Osteoblast (primary cell): ENCODE results near the gene FGFRL1. TPM values are rescaled to one million over a fixed set of nuclear protein-coding genes. Genes with fewer than 3 reads are reported as not detected.

Experiments
- DNase-seq: peaks from one replicate; pipeline ENCODE4 v3.0.0; 2011; ENCODE audit warnings: low spot score, mixed read lengths; ENCODE audit not compliant: insufficient read length; ENCODE audit errors: missing footprints
- H2AFZ ChIP-seq: 2 replicates; pipeline ENCODE4 v1.6.0; 2011; ENCODE audit warnings: mild to moderate bottlenecking, low read length
- H3K27ac ChIP-seq: 2 replicates; pipeline ENCODE4 v1.5.1; 2011; ENCODE audit warnings: mild to moderate bottlenecking, low read depth, low read length, moderate library complexity
- H3K27me3 ChIP-seq: 2 replicates; pipeline ENCODE4 v1.6.0; 2012; ENCODE audit warnings: mild to moderate bottlenecking, control low read depth, inconsistent platforms, low read length, moderate library complexity; ENCODE audit not compliant: insufficient read depth
- H3K36me3 ChIP-seq: 2 replicates; pipeline ENCODE4 v1.5.1; 2011; ENCODE audit warnings: mild to moderate bottlenecking, low read length, control low read depth, moderate library complexity; ENCODE audit not compliant: insufficient read depth
- H3K4me1 ChIP-seq: 2 replicates; pipeline ENCODE4 v1.5.1; 2011; ENCODE audit warnings: mild to moderate bottlenecking, low read length, control low read depth, moderate library complexity; ENCODE audit not compliant: insufficient read depth
- H3K4me2 ChIP-seq: 2 replicates; pipeline ENCODE4 v1.6.0; 2011; ENCODE audit warnings: mild to moderate bottlenecking, low read length; ENCODE audit not compliant: insufficient read depth
- H3K4me3 ChIP-seq: fragments of 200-600 bp; sonication (generic); 3 replicates; pipeline ENCODE4 v1.5.1; 2012; ENCODE audit warnings: mild to moderate bottlenecking, low read length, inconsistent platforms; ENCODE audit not compliant: insufficient read depth
- H3K79me2 ChIP-seq: 2 replicates; pipeline ENCODE4 v1.6.0; 2012; ENCODE audit warnings: mild to moderate bottlenecking, low read length, control low read depth, inconsistent platforms; ENCODE audit not compliant: insufficient read depth
- H3K9me3 ChIP-seq: 2 replicates; pipeline ENCODE4 v1.5.1; 2011; ENCODE audit warnings: low read depth, low read length, control low read depth
- H4K20me1 ChIP-seq: 2 replicates; pipeline ENCODE4 v1.6.0; 2012; ENCODE audit warnings: mild to moderate bottlenecking, low read length, control low read depth; ENCODE audit not compliant: insufficient read depth
- total RNA-seq: library from RNA; depleted of rRNA; stranded (reverse); fragments of >200 nt; gene quantifications from 2 replicates; pipeline ENCODE4 v1.2.3, GENCODE V29; 2012
- TF ChIP-seq, protein P1 (sequence below): IDR thresholded peaks from 2 replicates; pipeline ENCODE4 v1.5.1; 2011; ENCODE audit warnings: mild to moderate bottlenecking, low read depth, low read length, moderate library complexity; ENCODE audit errors: extremely low read depth

Gene FGFRL1
- 29.2 and 30.8 TPM in 2 replicates for total RNA-seq

DNA sequence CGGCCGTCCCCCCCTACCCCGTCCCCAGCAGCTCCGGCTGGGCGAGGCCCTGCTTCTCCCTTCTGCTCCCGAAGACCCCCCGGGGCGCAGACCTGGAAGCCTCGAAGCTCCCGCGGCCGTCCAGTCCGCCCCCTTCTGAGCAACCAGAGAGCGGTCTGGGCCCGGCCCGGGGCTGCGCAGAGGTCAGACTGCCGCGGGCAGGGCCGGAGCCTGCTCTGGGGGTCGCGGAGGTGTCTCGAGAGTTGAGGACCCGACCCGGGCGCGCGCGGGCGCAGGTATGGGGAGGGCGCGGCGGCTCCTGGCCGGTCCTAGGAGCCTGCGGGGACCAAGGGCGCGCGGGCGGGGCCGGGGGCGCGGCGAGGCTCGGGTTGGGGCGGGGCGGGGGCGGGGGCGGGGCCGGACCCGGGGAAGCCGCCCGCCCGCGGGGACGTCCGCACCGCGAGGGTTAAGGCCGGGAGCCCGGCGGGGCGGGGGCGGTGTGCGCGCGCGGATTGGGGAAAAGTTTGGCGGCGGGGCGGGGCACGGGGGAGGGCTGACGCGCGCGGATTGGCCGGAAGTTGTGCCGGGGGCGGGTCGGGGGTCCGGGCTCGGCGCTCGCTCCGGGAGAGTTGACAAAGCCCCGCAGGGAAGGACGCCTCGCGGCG is at the start of gene FGFRL1:
Gene FGFRL1 (plus strand): TSS at position 605 of the 644 bp plus-strand sequence. CDS start 860 bp downstream, outside the sequence.
- H3K27ac ChIP-seq: peak within 1 kb of the TSS; percentile 33

GRCh38 chr4:962231-963208 is 48.9 kb upstream of the FGFRL1 start:
- peak; percentile 78 for DNase-seq
- no peaks in the 10 kb centered on the region for H3K9me3 ChIP-seq
- no peaks in the 10 kb centered on the region for H3K27me3 ChIP-seq
- H3K4me1 ChIP-seq: no peaks in the 10 kb centered on the region
- H4K20me1 ChIP-seq: no peaks in the 10 kb centered on the region
- TF ChIP-seq, protein P1, sequence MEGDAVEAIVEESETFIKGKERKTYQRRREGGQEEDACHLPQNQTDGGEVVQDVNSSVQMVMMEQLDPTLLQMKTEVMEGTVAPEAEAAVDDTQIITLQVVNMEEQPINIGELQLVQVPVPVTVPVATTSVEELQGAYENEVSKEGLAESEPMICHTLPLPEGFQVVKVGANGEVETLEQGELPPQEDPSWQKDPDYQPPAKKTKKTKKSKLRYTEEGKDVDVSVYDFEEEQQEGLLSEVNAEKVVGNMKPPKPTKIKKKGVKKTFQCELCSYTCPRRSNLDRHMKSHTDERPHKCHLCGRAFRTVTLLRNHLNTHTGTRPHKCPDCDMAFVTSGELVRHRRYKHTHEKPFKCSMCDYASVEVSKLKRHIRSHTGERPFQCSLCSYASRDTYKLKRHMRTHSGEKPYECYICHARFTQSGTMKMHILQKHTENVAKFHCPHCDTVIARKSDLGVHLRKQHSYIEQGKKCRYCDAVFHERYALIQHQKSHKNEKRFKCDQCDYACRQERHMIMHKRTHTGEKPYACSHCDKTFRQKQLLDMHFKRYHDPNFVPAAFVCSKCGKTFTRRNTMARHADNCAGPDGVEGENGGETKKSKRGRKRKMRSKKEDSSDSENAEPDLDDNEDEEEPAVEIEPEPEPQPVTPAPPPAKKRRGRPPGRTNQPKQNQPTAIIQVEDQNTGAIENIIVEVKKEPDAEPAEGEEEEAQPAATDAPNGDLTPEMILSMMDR: no peak
- peaks cover 18% of the 10 kb centered on the region for H3K36me3 ChIP-seq
- no peak overlapping the region for H2AFZ ChIP-seq
- H3K79me2 ChIP-seq: no peaks in the 10 kb centered on the region
- no peak overlapping the region for H3K4me2 ChIP-seq
- no peak overlapping the region for H3K4me3 ChIP-seq
- H3K27ac ChIP-seq: no peak overlapping the region

More for the DNA sequence above, at the start of gene FGFRL1:
- Histone ChIP-seq H3K4me1 (peaks cover 18% of the 10 kb centered on the region), H3K9me3 (peaks cover 2% of the 10 kb centered on the region), H3K27me3 (peaks cover 26% of the 10 kb centered on the region), H3K4me3 (peak within 1 kb of the TSS; percentile 74), H4K20me1 (peaks cover 17% of the 10 kb centered on the region), H2AFZ (peak within 1 kb of the TSS; percentile 77), H3K36me3 (peaks cover 3% of the 10 kb centered on the region), H3K79me2 (no peaks in the 10 kb centered on the region), H3K4me2 (peak within 1 kb of the TSS; percentile 81)
- DNase-seq: peak; percentile 100
- TF ChIP-seq, protein P1: no peak

- Histone ChIP-seq H3K79me2 (no peaks in the 10 kb centered on the region), H4K20me1 (no peaks in the 10 kb centered on the region), H3K36me3 (peaks cover 14% of the 10 kb centered on the region), H3K4me3 (no peak overlapping the region), H2AFZ (no peak overlapping the region), H3K4me1 (no peaks in the 10 kb centered on the region), H3K4me2 (no peak overlapping the region), H3K9me3 (no peaks in the 10 kb centered on the region), H3K27me3 (no peaks in the 10 kb centered on the region), H3K27ac (no peak overlapping the region)
- TF ChIP-seq, protein P1: no peak
- peak; percentile 88 for DNase-seq
Observed at GRCh38 chr4:963276-964225, 47.9 kb upstream of the FGFRL1 start.
